Gastroesophageal sphincter (tissue), 4 donors: ENCODE results near the gene PLEKHM1. TPM values are rescaled to one million over a fixed set of nuclear protein-coding genes. Genes with fewer than 3 reads are reported as not detected.

ENCODE experiments used
- ATAC-seq: fragments of 150-250 bp; one replicate; pipeline ENCODE4 v1.9.1; 2016; ENCODE audit warnings: mild to moderate bottlenecking, moderate library complexity
- H3K27ac ChIP-seq, 4 donors: fragments of 200-600 bp; sonication (generic) in 3 of 4; 1 replicate in 3 of 4; 2 replicates in 1 of 4; pipeline ENCODE4 v1.5.1; 2016 to 2019
- H3K27me3 ChIP-seq: fragments of 200-600 bp; sonication (generic); one replicate; pipeline ENCODE4 v1.5.1; 2019
- H3K36me3 ChIP-seq, 2 donors: fragments of 200-600 bp; sonication (generic); one replicate each; pipeline ENCODE4 v1.5.1; 2019; ENCODE audit warnings: control low read depth in 1 of 2
- H3K4me1 ChIP-seq, 3 donors: fragments of 200-600 bp; sonication (generic); 1 replicate in 2 of 3; 2 replicates in 1 of 3; pipeline ENCODE4 v1.5.1; 2016 to 2019; ENCODE audit warnings: control low read depth in 2 of 3
- H3K4me3 ChIP-seq, 2 donors: fragments of 200-600 bp; sonication (generic); one replicate each; pipeline ENCODE4 v1.5.1; 2019; ENCODE audit warnings: mild to moderate bottlenecking in 1 of 2, moderate library complexity in 1 of 2
- H3K9me3 ChIP-seq, 3 donors: fragments of 200-600 bp; sonication (generic); one replicate each; pipeline ENCODE4 v1.5.1; 2017 to 2019; ENCODE audit warnings: control low read depth in 2 of 3
- EP300 ChIP-seq: sonication (generic); formaldehyde crosslinking; IDR thresholded peaks from one replicate; pipeline ENCODE4 v1.6.1; 2017; ENCODE audit warnings: antibody characterized with exemption, mild to moderate bottlenecking
- POLR2A ChIP-seq, 2 donors: fragments of 450-650 bp; IDR thresholded peaks; one replicate each; pipeline ENCODE4 v1.6.1; 2017; ENCODE audit warnings: antibody characterized with exemption in 2 of 2, mild to moderate bottlenecking in 2 of 2, moderate library complexity in 1 of 2
- POLR2AphosphoS5 ChIP-seq: sonication (generic); formaldehyde crosslinking; IDR thresholded peaks from one replicate; pipeline ENCODE4 v1.6.1; 2017; ENCODE audit warnings: antibody characterized with exemption
- WGBS, 2 donors: methylation state at CpG; one replicate each; pipeline ENCODE4 v1.1.5; 2018; ENCODE audit warnings: low coverage in 1 of 2; 5-methylcytosine and 5-hydroxymethylcytosine counted together
- total RNA-seq, 4 donors: library from RNA; depleted of rRNA; stranded (reverse); fragments of >200 nt; gene quantifications; one replicate each; pipeline ENCODE4 v1.1.0, GENCODE V29; 2016
- TF ChIP-seq, protein P1 (sequence below), 4 experiments: fragments of 200-600 bp in 2 of 4; fragments of 450-650 bp in 2 of 4; sonication (generic) in 1 of 4; IDR thresholded peaks; one replicate each; pipeline ENCODE4 v1.5.1; 2017 to 2019; ENCODE audit warnings: antibody characterized with exemption in 4 of 4, mild to moderate bottlenecking in 2 of 4, moderate library complexity in 2 of 4

PLEKHM1 gene
- total RNA-seq, 4 donors from 2014 or later: 17.8 to 36.5 (median 29.2) TPM

DNA sequence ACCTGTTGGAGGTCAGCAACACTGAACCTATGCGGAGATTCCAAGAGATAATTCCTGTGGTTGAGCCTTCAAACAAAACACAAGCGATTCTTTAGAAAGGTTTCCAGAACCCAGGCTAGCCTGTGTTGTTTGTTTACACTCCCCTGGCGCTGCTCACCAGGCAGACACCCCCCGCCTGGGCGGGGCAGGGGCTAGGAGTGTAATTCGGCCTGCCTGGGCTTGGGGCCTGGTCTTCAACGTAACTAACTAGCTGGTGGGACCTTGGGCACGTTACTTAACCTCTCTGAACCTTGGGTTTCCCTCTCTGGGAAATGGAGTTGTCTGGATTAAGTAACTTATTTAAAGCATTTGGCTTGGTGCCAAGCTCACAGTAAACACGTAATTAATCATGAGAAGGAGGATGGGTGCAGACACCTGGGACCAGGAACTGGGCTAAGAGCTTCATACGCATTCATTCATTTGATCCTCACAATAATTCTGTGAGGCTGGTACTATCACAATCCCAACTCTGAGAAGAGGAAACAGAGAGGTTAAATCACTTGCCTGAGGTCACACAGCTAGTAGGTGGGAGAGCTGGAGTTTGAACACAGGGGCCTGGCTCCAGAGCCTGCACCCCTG is 50.3 kb downstream of the PLEKHM1 start:
- TF ChIP-seq, protein P1, sequence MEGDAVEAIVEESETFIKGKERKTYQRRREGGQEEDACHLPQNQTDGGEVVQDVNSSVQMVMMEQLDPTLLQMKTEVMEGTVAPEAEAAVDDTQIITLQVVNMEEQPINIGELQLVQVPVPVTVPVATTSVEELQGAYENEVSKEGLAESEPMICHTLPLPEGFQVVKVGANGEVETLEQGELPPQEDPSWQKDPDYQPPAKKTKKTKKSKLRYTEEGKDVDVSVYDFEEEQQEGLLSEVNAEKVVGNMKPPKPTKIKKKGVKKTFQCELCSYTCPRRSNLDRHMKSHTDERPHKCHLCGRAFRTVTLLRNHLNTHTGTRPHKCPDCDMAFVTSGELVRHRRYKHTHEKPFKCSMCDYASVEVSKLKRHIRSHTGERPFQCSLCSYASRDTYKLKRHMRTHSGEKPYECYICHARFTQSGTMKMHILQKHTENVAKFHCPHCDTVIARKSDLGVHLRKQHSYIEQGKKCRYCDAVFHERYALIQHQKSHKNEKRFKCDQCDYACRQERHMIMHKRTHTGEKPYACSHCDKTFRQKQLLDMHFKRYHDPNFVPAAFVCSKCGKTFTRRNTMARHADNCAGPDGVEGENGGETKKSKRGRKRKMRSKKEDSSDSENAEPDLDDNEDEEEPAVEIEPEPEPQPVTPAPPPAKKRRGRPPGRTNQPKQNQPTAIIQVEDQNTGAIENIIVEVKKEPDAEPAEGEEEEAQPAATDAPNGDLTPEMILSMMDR (IDR thresholded peaks at IDR 0.05): no peak
- peak; percentile 27 for TF ChIP-seq POLR2AphosphoS5
- Histone ChIP-seq H3K36me3 (peaks cover 0 to 78% of the 10 kb centered on the region in 2 donors), H3K4me1 (peaks cover 0 to 7% (median 0%) of the 10 kb centered on the region in 3 donors), H3K27me3 (no peaks in the 10 kb centered on the region), H3K27ac (no peak overlapping the region), H3K4me3 (no peak overlapping the region), H3K9me3 (no peaks in the 10 kb centered on the region)
- WGBS, 2 donors: 43 to 91% methylated on average over 4 to 5 of the region's 10 CpGs
- ATAC-seq: no peak

DNA sequence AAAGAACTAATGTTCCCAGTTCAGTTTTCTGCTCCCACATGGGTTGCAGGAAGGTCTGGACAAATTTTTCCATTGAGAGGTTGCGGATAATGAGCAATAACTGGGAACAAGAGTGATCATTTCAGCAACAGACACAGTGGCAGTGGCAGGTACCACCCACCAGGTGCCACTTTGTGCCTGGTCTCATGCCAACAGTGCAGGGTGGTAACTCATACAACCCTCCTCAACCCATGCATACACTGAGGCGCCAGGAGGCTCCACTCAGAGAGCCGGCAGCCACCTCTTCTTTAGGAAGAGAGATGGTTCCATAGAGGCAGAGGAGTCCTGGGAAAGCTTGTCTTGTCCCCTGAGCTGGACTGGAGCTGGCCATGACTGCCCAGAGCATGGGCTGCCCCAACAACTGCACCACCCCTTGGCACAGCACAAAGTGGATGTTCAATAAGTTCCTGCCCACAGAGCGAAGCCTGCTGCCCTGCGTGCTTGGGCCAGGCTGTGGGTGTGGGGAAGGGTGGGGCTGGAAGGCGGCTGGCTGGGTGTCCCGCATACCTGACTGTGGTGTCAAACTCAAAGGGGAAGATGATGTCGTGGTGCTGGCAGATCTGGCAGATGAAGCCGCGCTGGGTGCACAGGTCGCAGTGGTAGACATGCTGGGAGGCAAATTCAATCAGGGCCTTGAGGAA is 51.5 kb downstream of the PLEKHM1 start:
- no peak for ATAC-seq
- no peak overlapping the region for H3K27ac ChIP-seq
- 89% methylated on average over 5 of the region's 11 CpGs; no CpG with 5 or more reads in 1 of the 2 donors for WGBS, 2 donors
- H3K4me1 ChIP-seq: peaks cover 0 to 7% (median 0%) of the 10 kb centered on the region in 3 donors
- peaks cover 0 to 80% of the 10 kb centered on the region in 2 donors for H3K36me3 ChIP-seq
- no peaks in the 10 kb centered on the region for H3K9me3 ChIP-seq
- H3K27me3 ChIP-seq: no peaks in the 10 kb centered on the region
- TF ChIP-seq, protein P1 (IDR thresholded peaks at IDR 0.05): no peak
- TF ChIP-seq EP300: no peak
- TF ChIP-seq POLR2AphosphoS5: no peak
- no peak for TF ChIP-seq POLR2A (IDR thresholded peaks at IDR 0.05)
- no peak overlapping the region for H3K4me3 ChIP-seq

DNA sequence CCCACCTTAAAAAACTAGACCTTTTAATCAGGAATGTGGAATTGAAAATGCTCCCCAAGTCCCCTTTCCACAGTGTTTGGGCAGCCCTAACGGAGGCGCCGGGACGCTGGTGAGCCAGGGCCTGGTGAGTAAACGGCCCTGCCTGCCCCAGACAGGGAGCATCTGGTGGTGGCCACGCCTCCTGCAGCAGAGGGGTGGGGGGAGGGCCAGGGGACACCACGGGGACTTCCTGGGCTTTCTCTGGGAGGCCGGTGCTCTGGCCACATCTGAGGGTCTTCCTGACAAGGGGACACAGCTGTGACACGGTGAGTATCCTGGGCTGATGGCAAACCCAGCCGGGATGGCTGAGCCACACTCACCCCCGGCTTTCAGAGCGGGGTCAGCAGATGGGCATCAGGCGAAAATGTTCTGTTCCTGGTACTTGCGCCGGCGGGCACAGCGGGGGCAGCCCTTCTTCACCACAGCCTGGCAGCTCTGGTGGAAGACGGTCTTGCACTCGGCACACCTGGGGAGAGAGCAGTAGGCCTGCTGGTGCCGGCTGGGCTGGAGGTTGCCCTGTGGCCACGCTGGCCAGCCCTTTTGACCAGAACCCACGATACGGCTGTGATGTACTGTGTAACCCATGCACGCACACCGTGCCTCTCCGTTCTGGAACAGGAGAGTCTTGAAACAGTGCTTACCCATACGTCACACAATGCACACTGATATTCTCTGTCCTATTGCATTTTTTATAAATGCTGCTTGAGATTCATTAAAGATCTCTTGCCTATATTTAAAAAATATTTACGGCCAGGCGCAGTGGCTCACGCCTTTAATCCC is 52.8 kb downstream of the PLEKHM1 start:
- Histone ChIP-seq H3K4me1 (peaks cover 0 to 15% (median 6%) of the 10 kb centered on the region in 3 donors), H3K27me3 (peaks cover 13% of the 10 kb centered on the region), H3K4me3 (no peak overlapping the region), H3K36me3 (peaks cover 0 to 77% of the 10 kb centered on the region in 2 donors), H3K9me3 (no peaks in the 10 kb centered on the region), H3K27ac (no peak overlapping the region)
- WGBS, 2 donors: 82 to 86% methylated on average over 2 to 13 of the region's 30 CpGs
- ATAC-seq: no peak
- TF ChIP-seq EP300 (no peak), POLR2AphosphoS5 (no peak), POLR2A (IDR thresholded peaks at IDR 0.05) (no peak)
- TF ChIP-seq, protein P1 (IDR thresholded peaks at IDR 0.05): no peak

DNA sequence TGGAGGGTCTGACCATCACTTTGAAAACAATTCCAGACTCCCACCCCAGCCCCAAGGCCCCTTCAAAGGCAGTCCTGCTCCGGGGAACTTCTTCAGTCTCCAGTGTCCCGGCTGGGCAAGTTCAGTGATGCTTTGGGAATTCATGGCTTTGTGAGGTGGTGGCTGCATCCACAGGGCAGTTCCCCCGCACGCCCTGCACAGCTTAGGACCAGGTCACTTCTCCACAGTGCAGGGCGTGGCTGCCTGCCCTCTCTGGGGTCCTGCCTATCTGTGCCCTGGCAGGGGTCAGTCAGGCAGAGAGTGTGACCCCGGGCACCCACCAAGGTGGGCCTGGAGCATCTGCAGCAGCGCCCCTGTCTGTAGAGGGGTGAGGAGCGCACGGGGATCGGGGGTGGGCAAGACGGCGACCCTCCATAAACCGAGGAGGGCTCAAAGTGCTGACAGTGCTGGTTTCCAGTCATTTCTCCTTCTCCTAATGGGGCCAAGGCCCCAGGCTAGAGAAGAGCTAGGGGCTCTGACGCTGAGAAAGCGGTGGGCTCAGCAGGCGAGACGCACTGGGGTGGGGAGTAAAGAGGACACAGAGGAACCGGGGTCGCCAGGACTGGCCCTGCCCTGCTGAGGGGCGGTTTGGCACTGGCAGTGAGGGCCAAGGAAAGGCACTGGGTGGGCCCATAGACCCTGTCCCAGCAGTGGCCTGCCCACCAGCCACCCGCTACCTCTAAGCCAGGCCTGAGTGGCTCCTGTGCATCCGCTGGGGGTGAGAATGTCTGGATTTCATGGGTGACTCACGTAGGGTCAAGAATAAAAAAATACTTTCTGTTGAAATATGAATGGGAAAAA is 53.7 kb downstream of the PLEKHM1 start:
- WGBS, 2 donors: 80% methylated on average over 1 of the region's 23 CpGs; no CpG with 5 or more reads in 1 of the 2 donors
- TF ChIP-seq POLR2AphosphoS5: no peak
- TF ChIP-seq, protein P1 (IDR thresholded peaks at IDR 0.05): no peak
- TF ChIP-seq EP300: no peak
- TF ChIP-seq POLR2A (IDR thresholded peaks at IDR 0.05): no peak
- H3K4me3 ChIP-seq: no peak overlapping the region
- H3K36me3 ChIP-seq: peaks cover 0 to 71% of the 10 kb centered on the region in 2 donors
- no peak for ATAC-seq
- peaks cover 0 to 23% (median 12%) of the 10 kb centered on the region in 3 donors for H3K4me1 ChIP-seq
- H3K27ac ChIP-seq: no peak overlapping the region
- H3K9me3 ChIP-seq: no peaks in the 10 kb centered on the region
- H3K27me3 ChIP-seq: peaks cover 21% of the 10 kb centered on the region
